Measurements from ENCODE around the gene CTU1. TPM values are rescaled to one million over a fixed set of nuclear protein-coding genes. Genes with fewer than 3 reads are reported as not detected.

CTU1 gene
- total and polyA plus RNA-seq, 4 donors = 2.5 to 9.8 (median 3.8) TPM

GRCh38 chr19:51150627-51151026, 42.4 kb upstream of the CTU1 start:
- 76 to 77% methylated on average over 3 of the region's 3 CpGs for WGBS, 2 donors

DNA sequence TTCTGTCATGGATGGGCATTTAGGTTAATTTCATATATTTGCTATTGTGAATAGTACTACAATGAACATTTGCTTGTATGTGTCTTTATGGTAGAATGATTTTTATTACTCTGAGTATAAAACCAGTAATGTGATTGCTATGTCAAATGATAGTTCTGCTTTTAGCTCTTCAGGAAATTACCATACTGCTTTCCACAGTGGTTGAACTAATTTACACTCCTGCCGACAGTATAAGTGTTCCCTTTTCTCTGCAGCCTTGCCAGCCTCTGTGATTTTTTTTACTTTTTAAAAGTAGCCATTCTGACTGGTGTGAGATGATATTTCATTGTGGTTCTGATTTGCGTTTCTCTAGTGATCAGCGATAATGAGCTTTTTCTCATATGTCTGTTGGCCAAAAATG, 40.4 kb upstream of the CTU1 start:
- Histone ChIP-seq H3K9ac (ENCODE audit: insufficient read depth in 1 of 2, low read length in 2 of 2) (no peak overlapping the region), H3K36me3 (ENCODE audit: control insufficient read depth in 4 of 4, insufficient read depth in 4 of 4, low read length in 4 of 4) (no peaks in the 10 kb centered on the region), H3K27ac (ENCODE audit: low read depth in 1 of 2, low read length in 1 of 2) (no peak overlapping the region), H3K9me3 (ENCODE audit: control insufficient read depth in 4 of 4, insufficient read depth in 3 of 4, low read length in 3 of 4) (peaks cover 0 to 5% (median 0%) of the 10 kb centered on the region in 4 donors), H3K4me3 (no peak overlapping the region), H3K4me1 (ENCODE audit: control insufficient read depth in 5 of 5, insufficient read depth in 5 of 5, low read length in 5 of 5) (no peaks in the 10 kb centered on the region), H3K27me3 (ENCODE audit: control insufficient read depth in 3 of 3, insufficient read depth in 3 of 3, low read length in 2 of 3) (no peaks in the 10 kb centered on the region)
- WGBS, 2 donors = 28 to 65% methylated on average over 3 of the region's 3 CpGs
- DNase-seq = no peak
- no peak for ATAC-seq (ENCODE audit: insufficient read depth, low FRiP score)
- TF ChIP-seq CTCF (IDR thresholded peaks at IDR 0.05; ENCODE audit: control extremely low read depth, extremely low read depth) = no peak

More at GRCh38 chr19:51150627-51151026, 42.4 kb upstream of the CTU1 start:
- H3K9ac ChIP-seq (ENCODE audit: insufficient read depth in 1 of 2, low read length in 2 of 2) = no peak overlapping the region
- no peak overlapping the region for H3K4me3 ChIP-seq
- ATAC-seq (ENCODE audit: insufficient read depth, low FRiP score) = no peak
- no peak overlapping the region for H3K27ac ChIP-seq (ENCODE audit: low read depth in 1 of 2, low read length in 1 of 2)
- H3K9me3 ChIP-seq (ENCODE audit: control insufficient read depth in 4 of 4, insufficient read depth in 3 of 4, low read length in 3 of 4) = peaks cover 0 to 3% (median 0%) of the 10 kb centered on the region in 4 donors
- no peaks in the 10 kb centered on the region for H3K4me1 ChIP-seq (ENCODE audit: control insufficient read depth in 5 of 5, insufficient read depth in 5 of 5, low read length in 5 of 5)
- H3K36me3 ChIP-seq (ENCODE audit: control insufficient read depth in 4 of 4, insufficient read depth in 4 of 4, low read length in 4 of 4) = no peaks in the 10 kb centered on the region
- TF ChIP-seq CTCF (IDR thresholded peaks at IDR 0.05; ENCODE audit: control extremely low read depth, extremely low read depth) = no peak
- no peak for DNase-seq
- H3K27me3 ChIP-seq (ENCODE audit: control insufficient read depth in 3 of 3, insufficient read depth in 3 of 3, low read length in 2 of 3) = no peaks in the 10 kb centered on the region

GRCh38 chr19:51147663-51148062, 39.5 kb upstream of the CTU1 start:
- Histone ChIP-seq H3K9ac (ENCODE audit: insufficient read depth in 1 of 2, low read length in 2 of 2) (no peak overlapping the region), H3K27me3 (ENCODE audit: control insufficient read depth in 3 of 3, insufficient read depth in 3 of 3, low read length in 2 of 3) (no peaks in the 10 kb centered on the region), H3K27ac (ENCODE audit: low read depth in 1 of 2, low read length in 1 of 2) (no peak overlapping the region), H3K4me1 (ENCODE audit: control insufficient read depth in 5 of 5, insufficient read depth in 5 of 5, low read length in 5 of 5) (no peaks in the 10 kb centered on the region), H3K4me3 (no peak overlapping the region), H3K9me3 (ENCODE audit: control insufficient read depth in 4 of 4, insufficient read depth in 3 of 4, low read length in 3 of 4) (peaks cover 0 to 5% (median 0%) of the 10 kb centered on the region in 4 donors), H3K36me3 (ENCODE audit: control insufficient read depth in 4 of 4, insufficient read depth in 4 of 4, low read length in 4 of 4) (no peaks in the 10 kb centered on the region)
- ATAC-seq (ENCODE audit: insufficient read depth, low FRiP score) = no peak
- WGBS, 2 donors = 45 to 48% methylated on average over 1 of the region's 1 CpG
- peak in 2 of 3 donors; percentile 58 for DNase-seq
- TF ChIP-seq CTCF (IDR thresholded peaks at IDR 0.05; ENCODE audit: control extremely low read depth, extremely low read depth) = no peak

- no peak for TF ChIP-seq CTCF (IDR thresholded peaks at IDR 0.05; ENCODE audit: control extremely low read depth, extremely low read depth)
- H3K9ac ChIP-seq (ENCODE audit: insufficient read depth in 1 of 2, low read length in 2 of 2) = no peak overlapping the region
- peaks cover 0 to 3% (median 0%) of the 10 kb centered on the region in 4 donors for H3K9me3 ChIP-seq (ENCODE audit: control insufficient read depth in 4 of 4, insufficient read depth in 3 of 4, low read length in 3 of 4)
- H3K27ac ChIP-seq (ENCODE audit: low read depth in 1 of 2, low read length in 1 of 2) = no peak overlapping the region
- no peak for ATAC-seq (ENCODE audit: insufficient read depth, low FRiP score)
- H3K36me3 ChIP-seq (ENCODE audit: control insufficient read depth in 4 of 4, insufficient read depth in 4 of 4, low read length in 4 of 4) = no peaks in the 10 kb centered on the region
- no peaks in the 10 kb centered on the region for H3K27me3 ChIP-seq (ENCODE audit: control insufficient read depth in 3 of 3, insufficient read depth in 3 of 3, low read length in 2 of 3)
- 89 to 92% methylated on average over 7 of the region's 7 CpGs for WGBS, 2 donors
- H3K4me1 ChIP-seq (ENCODE audit: control insufficient read depth in 5 of 5, insufficient read depth in 5 of 5, low read length in 5 of 5) = no peaks in the 10 kb centered on the region
- DNase-seq = no peak
- H3K4me3 ChIP-seq = no peak overlapping the region
Observed at GRCh38 chr19:51146751-51147150, 38.5 kb upstream of the CTU1 start.
